Measurements from ENCODE around the gene RRAGD. TPM values are rescaled to one million over a fixed set of nuclear protein-coding genes. Genes with fewer than 3 reads are reported as not detected.

RRAGD gene
- total and polyA plus RNA-seq, 2 of the 13 experiments (the other 11 are each of a cell fraction or from before 2014, with no cell fraction given): 0.35 to 0.53 TPM

DNA sequence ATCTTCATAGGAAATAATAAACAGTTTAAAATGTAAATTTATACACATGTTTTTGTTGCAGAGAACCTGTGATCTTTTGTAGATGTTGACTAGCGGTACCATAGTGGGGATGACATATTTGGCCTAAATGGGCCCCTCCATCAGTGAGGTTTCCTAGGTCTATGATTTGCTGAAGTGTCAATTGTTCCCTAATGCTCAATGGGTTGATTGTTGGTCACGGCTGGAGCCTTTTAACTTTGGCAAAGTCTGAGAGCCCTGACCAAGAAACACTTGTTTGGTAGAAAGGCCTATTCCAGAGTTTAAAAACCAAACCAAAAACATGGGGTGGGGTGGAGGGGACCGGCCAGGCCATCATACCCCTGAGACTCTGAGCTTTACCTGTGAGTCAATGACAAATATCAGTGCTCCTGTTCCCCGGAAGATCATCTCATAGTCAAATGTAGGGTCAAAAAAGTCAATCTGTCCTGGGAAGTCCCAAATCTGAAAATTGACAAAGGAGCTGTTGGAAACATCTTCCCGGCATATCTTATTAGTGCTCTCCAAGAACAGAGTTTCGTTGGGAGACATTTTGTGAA is 25.1 kb downstream of the RRAGD start:
- no peaks in the 10 kb centered on the region for H3K4me1 ChIP-seq (ENCODE audit: insufficient read depth, low read length)
- no peak overlapping the region for H2AFZ ChIP-seq (ENCODE audit: low read length)
- H3K27me3 ChIP-seq (ENCODE audit: control insufficient read depth in 1 of 2, insufficient read depth in 2 of 2, low read length in 2 of 2): no peaks in the 10 kb centered on the region
- H3K79me2 ChIP-seq (ENCODE audit: insufficient read depth, low read length): no peaks in the 10 kb centered on the region
- 59% methylated on average over 5 of the region's 6 CpGs for WGBS (ENCODE audit: low lambda C conversion rate)
- ChIA-PET POLR2A (no interaction called here), CTCF (ENCODE audit: low intra/inter-chr PET ratio, low total read pairs) (no interaction called here)
- no peak overlapping the region for H3K4me3 ChIP-seq (replicated peaks in 1 of 3; ENCODE audit: insufficient read depth in 1 of 3, low read depth in 2 of 3, low read length in 3 of 3)
- FAIRE-seq (no peak), DNase-seq (ENCODE audit: low spot score) (no peak), ATAC-seq (no peak)
- H3K9me3 ChIP-seq (ENCODE audit: low read length): no peaks in the 10 kb centered on the region
- H3K36me3 ChIP-seq (replicated peaks in 1 of 2; ENCODE audit: control insufficient read depth in 1 of 2, insufficient read depth in 2 of 2, low read length in 2 of 2): no peaks in the 10 kb centered on the region
- H3K4me2 ChIP-seq (ENCODE audit: low read depth, low read length): no peak overlapping the region
- TF ChIP-seq, protein P1, sequence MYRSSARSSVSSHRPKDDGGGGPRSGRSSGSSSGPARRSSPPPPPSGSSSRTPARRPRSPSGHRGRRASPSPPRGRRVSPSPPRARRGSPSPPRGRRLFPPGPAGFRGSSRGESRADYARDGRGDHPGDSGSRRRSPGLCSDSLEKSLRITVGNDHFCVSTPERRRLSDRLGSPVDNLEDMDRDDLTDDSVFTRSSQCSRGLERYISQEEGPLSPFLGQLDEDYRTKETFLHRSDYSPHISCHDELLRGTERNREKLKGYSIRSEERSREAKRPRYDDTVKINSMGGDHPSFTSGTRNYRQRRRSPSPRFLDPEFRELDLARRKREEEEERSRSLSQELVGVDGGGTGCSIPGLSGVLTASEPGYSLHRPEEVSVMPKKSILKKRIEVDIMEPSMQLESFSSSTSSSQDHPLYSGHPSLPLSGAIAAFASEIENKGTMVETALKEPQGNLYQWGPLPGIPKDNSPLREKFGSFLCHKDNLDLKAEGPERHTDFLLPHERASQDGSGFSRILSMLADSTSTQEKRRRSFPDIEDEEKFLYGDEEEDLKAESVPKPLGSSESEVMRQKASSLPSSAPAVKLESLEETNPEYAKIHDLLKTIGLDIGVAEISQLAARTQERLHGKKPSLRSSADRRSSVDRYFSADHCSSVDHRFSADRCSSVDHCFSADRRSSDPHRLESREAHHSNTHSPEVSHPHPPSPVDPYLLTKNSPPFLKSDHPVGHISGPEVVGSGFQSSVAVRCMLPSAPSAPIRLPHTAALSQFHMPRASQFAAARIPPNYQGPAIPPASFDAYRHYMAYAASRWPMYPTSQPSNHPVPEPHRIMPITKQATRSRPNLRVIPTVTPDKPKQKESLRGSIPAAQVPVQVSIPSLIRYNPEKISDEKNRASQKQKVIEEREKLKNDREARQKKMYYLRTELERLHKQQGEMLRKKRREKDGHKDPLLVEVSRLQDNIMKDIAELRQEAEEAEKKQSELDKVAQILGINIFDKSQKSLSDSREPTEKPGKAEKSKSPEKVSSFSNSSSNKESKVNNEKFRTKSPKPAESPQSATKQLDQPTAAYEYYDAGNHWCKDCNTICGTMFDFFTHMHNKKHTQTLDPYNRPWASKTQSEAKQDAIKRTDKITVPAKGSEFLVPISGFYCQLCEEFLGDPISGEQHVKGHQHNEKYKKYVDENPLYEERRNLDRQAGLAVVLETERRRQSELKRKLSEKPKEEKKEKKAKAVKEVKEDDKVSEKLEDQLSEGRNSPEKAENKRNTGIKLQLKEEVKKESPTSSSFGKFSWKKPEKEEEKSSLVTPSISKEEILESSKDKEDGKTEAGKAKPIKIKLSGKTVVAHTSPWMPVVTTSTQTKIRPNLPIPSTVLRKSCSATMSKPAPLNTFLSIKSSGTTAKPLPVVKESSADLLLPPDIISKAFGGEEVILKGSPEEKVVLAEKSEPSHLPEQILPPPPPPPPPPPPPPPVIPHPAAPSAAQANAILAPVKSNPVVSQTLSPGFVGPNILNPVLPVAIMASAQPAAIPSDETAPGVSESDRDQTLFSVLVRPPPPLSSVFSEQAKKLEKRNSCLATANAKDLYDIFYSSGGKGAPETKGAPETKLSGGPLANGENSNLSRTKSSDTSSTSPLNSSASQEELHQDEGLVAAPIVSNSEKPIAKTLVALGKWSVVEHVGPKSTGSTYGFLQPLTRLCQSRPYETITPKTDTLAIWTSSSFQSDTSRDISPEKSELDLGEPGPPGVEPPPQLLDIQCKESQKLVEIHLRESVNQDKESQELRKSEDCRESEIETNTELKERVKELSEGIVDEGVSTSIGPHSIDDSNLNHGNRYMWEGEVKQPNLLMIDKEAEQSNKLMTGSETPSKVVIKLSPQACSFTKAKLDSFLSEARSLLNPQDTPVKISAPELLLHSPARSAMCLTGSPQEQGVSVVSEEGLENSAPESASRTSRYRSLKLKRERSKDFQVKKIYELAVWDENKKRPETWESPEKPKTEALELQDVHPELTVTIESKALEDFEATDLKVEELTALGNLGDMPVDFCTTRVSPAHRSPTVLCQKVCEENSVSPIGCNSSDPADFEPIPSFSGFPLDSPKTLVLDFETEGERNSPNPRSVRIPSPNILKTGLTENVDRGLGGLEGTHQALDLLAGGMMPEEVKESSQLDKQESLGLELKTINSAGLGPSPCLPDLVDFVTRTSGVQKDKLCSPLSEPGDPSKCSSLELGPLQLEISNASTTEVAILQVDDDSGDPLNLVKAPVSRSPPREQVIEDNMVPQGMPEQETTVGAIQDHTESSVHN (CRISPR knock-in tag; IDR thresholded peaks at IDR 0.05): no peak
- TF ChIP-seq, protein P2, sequence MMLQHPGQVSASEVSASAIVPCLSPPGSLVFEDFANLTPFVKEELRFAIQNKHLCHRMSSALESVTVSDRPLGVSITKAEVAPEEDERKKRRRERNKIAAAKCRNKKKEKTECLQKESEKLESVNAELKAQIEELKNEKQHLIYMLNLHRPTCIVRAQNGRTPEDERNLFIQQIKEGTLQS (CRISPR knock-in tag; IDR thresholded peaks at IDR 0.05): no peak
- TF ChIP-seq, protein P3, sequence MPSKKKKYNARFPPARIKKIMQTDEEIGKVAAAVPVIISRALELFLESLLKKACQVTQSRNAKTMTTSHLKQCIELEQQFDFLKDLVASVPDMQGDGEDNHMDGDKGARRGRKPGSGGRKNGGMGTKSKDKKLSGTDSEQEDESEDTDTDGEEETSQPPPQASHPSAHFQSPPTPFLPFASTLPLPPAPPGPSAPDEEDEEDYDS (CRISPR knock-in tag; IDR thresholded peaks at IDR 0.05): no peak
- TF ChIP-seq, protein P4, sequence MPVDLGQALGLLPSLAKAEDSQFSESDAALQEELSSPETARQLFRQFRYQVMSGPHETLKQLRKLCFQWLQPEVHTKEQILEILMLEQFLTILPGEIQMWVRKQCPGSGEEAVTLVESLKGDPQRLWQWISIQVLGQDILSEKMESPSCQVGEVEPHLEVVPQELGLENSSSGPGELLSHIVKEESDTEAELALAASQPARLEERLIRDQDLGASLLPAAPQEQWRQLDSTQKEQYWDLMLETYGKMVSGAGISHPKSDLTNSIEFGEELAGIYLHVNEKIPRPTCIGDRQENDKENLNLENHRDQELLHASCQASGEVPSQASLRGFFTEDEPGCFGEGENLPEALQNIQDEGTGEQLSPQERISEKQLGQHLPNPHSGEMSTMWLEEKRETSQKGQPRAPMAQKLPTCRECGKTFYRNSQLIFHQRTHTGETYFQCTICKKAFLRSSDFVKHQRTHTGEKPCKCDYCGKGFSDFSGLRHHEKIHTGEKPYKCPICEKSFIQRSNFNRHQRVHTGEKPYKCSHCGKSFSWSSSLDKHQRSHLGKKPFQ (CRISPR knock-in tag; IDR thresholded peaks at IDR 0.05; ENCODE audit: insufficient replicate concordance): no peak
- TF ChIP-seq SIN3A (IDR thresholded peaks at IDR 0.05; ENCODE audit: borderline replicate concordance, low read depth, low read length) (no peak), ZNF724P (CRISPR knock-in tag; IDR thresholded peaks at IDR 0.05; ENCODE audit: borderline replicate concordance) (no peak), ELF4 (CRISPR knock-in tag; IDR thresholded peaks at IDR 0.05; ENCODE audit: borderline replicate concordance) (no peak)
- TF ChIP-seq, protein P5, sequence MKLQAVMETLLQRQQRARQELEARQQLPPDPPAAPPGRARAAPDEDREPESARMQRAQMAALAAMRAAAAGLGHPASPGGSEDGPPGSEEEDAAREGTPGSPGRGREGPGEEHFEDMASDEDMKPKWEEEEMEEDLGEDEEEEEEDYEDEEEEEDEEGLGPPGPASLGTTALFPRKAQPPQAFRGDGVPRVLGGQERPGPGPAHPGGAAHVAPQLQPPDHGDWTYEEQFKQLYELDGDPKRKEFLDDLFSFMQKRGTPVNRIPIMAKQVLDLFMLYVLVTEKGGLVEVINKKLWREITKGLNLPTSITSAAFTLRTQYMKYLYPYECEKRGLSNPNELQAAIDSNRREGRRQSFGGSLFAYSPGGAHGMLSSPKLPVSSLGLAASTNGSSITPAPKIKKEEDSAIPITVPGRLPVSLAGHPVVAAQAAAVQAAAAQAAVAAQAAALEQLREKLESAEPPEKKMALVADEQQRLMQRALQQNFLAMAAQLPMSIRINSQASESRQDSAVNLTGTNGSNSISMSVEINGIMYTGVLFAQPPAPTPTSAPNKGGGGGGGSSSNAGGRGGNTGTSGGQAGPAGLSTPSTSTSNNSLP (IDR thresholded peaks at IDR 0.05; ENCODE audit: low read depth, low read length): no peak
- TF ChIP-seq, protein P6, sequence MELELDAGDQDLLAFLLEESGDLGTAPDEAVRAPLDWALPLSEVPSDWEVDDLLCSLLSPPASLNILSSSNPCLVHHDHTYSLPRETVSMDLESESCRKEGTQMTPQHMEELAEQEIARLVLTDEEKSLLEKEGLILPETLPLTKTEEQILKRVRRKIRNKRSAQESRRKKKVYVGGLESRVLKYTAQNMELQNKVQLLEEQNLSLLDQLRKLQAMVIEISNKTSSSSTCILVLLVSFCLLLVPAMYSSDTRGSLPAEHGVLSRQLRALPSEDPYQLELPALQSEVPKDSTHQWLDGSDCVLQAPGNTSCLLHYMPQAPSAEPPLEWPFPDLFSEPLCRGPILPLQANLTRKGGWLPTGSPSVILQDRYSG (CRISPR knock-in tag; IDR thresholded peaks at IDR 0.05): no peak
- TF ChIP-seq, protein P7, sequence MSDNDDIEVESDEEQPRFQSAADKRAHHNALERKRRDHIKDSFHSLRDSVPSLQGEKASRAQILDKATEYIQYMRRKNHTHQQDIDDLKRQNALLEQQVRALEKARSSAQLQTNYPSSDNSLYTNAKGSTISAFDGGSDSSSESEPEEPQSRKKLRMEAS (IDR thresholded peaks at IDR 0.05): no peak
- intact Hi-C loops (cut with micrococcal nuclease; ENCODE audit: unreplicated experiment): no loop called here
- H4K20me1 ChIP-seq (ENCODE audit: insufficient read depth, low read length): no peaks in the 10 kb centered on the region
- BruUV-seq (replicated peaks): no TSS peak
- H3K27ac ChIP-seq (ENCODE audit: extremely low read length, insufficient read depth, low read length): no peak overlapping the region
- H3K9ac ChIP-seq (ENCODE audit: insufficient read depth, low read depth, low read length): no peak overlapping the region
- in situ Hi-C loops (cut with HindIII; ENCODE audit: extremely low pct_ligation_motif_present, low pct_unique_long_range_greater_than_20kb): no loop called here

Data from HepG2 (cell line).